ENCODE results near the gene CST3.
"Not testable (repeated sequence)": the region's sequence is repeated elsewhere in the genome, so short reads cannot be mapped to it uniquely, and the experiment has no call there.

Gene CST3

GRCh38 chr20:23661002-23661429, 23.3 kb upstream of the CST3 start:
- DNase-seq: no peak

GRCh38 chr20:23659989-23660837, 22.5 kb upstream of the CST3 start:
- no peak for DNase-seq

GRCh38 chr20:23659610-23659988, 21.8 kb upstream of the CST3 start:
- DNase-seq: not testable (repeated sequence)

- no peak for DNase-seq
Observed at GRCh38 chr20:23658989-23659609, 21.3 kb upstream of the CST3 start.

GRCh38 chr20:23658336-23658735, 20.6 kb upstream of the CST3 start:
- no peak for DNase-seq

- DNase-seq: no peak
Observed at GRCh38 chr20:23657202-23657601, 19.4 kb upstream of the CST3 start.

- DNase-seq: no peak
Observed at GRCh38 chr20:23656372-23656771, 18.6 kb upstream of the CST3 start.

- no peak for DNase-seq
Observed at GRCh38 chr20:23655491-23656211, 17.9 kb upstream of the CST3 start.

- no peak for DNase-seq
Observed at GRCh38 chr20:23654717-23655116, 17.0 kb upstream of the CST3 start.

- no peak for DNase-seq
Observed at GRCh38 chr20:23654000-23654399, 16.2 kb upstream of the CST3 start.

GRCh38 chr20:23653400-23653938, 15.7 kb upstream of the CST3 start:
- DNase-seq: no peak

GRCh38 chr20:23652926-23653325, 15.2 kb upstream of the CST3 start:
- no peak for DNase-seq

GRCh38 chr20:23652371-23652770, 14.6 kb upstream of the CST3 start:
- peak; percentile 15 for DNase-seq

GRCh38 chr20:23651117-23651516, 13.4 kb upstream of the CST3 start:
- no peak for DNase-seq

GRCh38 chr20:23649830-23650417, 12.2 kb upstream of the CST3 start:
- DNase-seq: no peak

GRCh38 chr20:23649242-23649641, 11.5 kb upstream of the CST3 start:
- DNase-seq: no peak

GRCh38 chr20:23647346-23647745, 9.6 kb upstream of the CST3 start:
- DNase-seq: no peak

GRCh38 chr20:23646106-23646873, 8.5 kb upstream of the CST3 start:
- DNase-seq: peak; percentile 24

- DNase-seq: no peak
Observed at GRCh38 chr20:23645575-23645974, 7.8 kb upstream of the CST3 start.

GRCh38 chr20:23644164-23644563, 6.4 kb upstream of the CST3 start:
- no peak for DNase-seq

- DNase-seq: no peak
Observed at GRCh38 chr20:23643659-23644058, 5.9 kb upstream of the CST3 start.

Data from EL (cell line).